Stimulated activated CD8-positive, alpha-beta memory T cell treated with anti-CD3 and anti-CD28 coated beads, Interleukin-12 subunit alpha, Interleukin-12 subunit beta, amount 100 ng/mL, for 24 hours (primary cell): ENCODE data around the gene HOXD8.

Experiments used
- DNase-seq: peaks from one replicate; pipeline ENCODE4 v3.0.0-alpha.2; 2020; ENCODE audit errors: extremely low read depth

The HOXD8 gene

DNA sequence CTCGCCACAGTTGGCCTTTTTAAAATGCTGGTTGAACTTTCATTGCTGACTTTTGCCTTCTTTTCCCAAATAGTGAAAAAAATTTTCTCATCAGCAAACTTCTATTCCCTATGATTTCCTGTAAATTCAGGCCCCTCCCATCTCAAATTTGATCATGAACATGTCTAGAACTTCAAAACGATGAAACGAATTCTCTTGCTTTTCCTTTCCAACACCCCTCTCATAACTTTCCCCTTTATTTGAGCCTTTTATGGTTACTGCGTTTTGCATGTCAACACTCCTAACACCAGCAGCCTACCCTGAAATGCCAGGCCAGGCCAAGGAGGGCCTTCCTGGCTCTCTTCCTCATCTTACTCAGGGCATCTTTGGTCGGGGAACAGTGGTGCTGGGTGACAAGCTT lies 38.6 kb upstream of the HOXD8 start:
- DNase-seq: no peak

DNA sequence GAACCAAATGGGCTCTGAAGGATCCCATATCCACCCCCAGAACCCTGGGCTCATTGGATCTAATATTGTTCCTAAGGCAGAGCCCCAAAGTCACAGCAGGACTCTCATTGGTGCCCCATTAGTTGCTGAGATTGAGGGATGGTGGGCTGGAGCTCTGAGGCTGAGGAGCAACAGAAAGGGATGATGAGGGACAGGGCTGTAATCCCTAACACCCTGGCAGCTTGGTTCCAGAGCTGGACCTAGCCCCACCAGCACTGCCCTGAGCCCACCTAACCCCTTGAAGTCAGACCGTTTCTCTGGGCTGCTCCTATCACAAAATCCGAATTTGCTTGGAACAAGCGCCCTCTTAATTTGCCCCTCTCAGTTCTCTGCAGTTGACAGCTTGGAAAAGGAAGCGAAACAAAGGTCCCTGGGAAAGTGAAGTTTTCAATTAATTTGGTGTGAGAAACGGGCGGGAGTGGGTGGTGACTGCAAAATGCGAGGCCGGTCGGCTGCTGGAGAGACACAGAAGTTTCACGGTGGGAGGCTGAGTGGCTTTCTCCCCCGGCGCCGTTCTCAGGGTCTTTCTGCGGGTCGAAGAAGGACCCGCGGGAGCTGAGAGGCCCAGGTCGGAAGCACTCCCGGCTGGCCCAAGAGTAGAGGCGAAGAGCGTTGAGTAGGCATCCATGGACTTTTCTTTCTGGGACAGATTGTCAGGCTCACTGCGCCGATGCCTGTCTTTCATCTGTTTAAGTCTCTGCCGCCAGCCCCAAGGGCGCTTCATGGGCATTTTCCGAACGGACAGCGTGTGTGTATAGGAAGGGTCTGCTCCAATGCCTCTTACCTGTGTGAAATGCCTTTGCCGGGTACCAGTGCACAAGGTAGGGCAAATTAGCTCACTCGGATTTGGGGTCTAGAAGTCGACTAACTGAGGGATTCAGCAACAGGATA lies 37.9 kb upstream of the HOXD8 start:
- no peak for DNase-seq

DNA sequence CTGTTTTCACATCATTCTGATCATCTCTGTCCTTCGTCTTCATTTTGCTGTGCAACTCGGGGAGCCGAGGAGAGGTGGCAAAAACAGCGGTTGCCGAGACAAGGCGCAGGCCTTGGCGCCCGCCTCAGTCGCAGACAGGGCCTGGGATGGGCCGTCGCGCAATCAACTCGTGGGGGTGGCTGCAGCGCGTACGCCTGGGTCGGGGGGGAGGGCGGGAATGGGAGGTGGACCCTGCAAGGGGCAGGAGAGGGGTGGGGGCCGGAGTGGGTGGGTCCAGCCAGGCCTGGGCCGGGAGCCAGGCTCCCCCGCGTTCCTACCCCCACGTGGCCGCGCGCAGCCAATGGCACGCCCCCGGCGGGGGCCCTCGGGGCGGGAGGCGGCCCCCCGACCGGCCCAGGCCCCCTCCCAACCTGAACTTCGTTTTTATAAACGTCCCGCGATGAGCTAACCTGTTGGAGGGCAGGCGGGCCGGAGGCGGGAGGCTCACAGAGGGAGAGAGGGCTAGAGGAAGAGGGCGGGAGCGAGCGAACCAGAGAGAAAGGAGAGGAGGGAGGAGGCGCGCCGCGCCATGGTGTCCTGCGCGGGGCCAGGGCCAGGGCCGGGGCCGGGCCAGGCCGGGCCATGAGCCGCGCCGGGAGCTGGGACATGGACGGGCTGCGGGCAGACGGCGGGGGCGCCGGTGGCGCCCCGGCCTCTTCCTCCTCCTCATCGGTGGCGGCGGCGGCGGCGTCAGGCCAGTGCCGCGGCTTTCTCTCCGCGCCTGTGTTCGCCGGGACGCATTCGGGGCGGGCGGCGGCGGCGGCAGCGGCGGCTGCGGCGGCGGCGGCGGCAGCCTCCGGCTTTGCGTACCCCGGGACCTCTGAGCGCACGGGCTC lies 37.0 kb upstream of the HOXD8 start, which contains the start of gene HOXD13:
TSS of gene HOXD13 (plus strand) at position 452 of the 875 bp plus-strand sequence. CDS start at position 622, 170 bp downstream.
- DNase-seq: no peak

DNA sequence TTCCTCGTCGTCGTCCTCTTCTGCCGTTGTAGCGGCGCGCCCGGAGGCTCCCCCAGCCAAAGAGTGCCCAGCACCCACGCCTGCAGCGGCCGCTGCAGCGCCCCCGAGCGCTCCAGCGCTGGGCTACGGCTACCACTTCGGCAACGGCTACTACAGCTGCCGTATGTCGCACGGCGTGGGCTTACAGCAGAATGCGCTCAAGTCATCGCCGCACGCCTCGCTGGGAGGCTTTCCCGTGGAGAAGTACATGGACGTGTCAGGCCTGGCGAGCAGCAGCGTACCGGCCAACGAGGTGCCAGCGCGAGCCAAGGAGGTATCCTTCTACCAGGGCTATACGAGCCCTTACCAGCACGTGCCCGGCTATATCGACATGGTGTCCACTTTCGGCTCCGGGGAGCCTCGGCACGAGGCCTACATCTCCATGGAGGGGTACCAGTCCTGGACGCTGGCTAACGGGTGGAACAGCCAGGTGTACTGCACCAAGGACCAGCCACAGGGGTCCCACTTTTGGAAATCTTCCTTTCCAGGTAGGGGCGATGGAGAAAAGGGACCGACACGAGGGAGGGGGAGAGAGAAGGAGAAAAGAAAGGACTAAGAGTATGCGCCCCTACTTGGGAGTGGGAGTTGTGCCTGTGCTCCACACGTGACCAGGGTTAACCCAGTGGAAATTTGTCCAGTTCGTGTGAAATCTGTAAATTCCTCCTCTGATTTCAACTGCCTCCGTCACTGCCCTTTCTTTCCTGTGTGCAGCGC lies 36.2 kb upstream of the HOXD8 start:
- no peak for DNase-seq

DNA sequence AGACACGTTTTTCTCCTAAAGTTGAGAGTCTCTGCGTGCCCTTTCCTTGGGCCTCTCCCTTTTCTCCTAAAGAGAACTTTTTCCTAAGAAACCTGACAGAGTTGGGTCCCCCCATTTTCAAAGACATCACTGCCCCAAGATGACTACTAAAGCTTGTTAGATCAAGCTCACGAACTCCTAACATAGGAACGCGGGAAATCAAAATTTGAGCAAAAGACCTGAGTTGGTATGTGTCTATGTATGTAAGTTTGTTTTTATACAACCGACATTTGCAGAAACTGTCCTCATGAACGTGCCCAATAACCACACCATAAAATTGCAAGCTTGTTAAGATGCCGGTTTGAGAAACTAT lies 35.6 kb upstream of the HOXD8 start:
- DNase-seq: no peak

DNA sequence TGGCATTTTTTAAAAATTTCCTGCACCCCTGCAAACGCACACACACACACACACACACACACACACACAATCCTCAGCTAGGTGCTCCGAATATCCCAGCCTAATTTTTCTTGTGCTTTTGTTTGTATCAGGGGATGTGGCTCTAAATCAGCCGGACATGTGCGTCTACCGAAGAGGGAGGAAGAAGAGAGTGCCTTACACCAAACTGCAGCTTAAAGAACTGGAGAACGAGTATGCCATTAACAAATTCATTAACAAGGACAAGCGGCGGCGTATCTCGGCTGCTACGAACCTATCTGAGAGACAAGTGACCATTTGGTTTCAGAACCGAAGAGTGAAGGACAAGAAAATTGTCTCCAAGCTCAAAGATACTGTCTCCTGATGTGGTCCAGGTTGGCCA lies 35.2 kb upstream of the HOXD8 start:
- DNase-seq: no peak

DNA sequence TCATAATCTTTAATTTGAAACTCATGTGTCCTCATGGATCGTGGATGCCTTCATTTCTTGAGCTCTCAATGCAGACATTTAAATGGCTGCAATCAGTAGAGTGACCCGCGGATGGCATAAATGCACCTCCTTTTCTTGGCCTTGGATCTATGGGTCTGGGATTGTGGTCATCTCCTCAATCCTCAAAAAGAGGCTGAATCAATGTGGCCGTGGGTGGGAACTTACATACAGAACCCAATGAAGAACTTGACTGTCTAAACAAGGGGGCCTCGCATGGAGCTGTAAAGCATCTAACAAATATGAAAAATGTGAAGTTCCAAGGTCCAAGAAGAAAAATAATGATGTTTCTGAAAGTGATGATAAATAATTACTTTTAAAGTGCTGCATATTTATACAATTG lies 34.1 kb upstream of the HOXD8 start:
- DNase-seq: no peak

DNA sequence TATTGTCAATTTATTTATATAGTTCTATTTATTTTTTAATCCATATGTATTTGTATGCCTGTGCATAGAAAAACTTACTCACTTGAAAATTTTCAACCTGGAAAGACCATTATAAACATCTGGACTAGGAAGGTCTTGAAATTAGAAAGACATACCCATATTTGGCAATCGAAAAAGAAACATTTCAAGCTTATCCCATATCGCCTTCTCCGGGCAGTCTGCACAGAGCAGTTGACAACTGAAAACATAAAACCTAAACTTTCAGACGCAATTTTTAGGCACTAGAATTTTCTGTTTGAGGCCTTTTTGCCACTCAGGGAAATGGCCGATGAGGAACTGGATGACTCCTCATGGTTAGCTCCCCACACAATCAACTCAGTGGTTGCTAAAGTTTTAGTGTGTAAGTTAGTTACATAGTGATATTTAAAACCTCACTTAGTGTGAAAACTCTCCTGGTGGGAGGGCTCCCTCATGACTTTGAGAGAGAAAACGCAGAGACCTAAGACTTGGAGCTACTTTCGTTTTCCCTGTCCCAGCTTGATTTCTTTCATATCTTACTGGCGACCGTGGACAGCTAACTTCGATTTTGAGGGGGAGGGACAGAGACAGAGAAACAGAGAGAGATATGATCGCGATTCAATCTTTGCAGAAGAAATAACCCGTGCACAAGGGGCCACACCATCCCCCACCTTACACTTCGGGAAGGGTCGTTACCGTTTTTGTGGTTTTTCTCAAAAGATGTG lies 33.1 kb upstream of the HOXD8 start:
- no peak for DNase-seq

DNA sequence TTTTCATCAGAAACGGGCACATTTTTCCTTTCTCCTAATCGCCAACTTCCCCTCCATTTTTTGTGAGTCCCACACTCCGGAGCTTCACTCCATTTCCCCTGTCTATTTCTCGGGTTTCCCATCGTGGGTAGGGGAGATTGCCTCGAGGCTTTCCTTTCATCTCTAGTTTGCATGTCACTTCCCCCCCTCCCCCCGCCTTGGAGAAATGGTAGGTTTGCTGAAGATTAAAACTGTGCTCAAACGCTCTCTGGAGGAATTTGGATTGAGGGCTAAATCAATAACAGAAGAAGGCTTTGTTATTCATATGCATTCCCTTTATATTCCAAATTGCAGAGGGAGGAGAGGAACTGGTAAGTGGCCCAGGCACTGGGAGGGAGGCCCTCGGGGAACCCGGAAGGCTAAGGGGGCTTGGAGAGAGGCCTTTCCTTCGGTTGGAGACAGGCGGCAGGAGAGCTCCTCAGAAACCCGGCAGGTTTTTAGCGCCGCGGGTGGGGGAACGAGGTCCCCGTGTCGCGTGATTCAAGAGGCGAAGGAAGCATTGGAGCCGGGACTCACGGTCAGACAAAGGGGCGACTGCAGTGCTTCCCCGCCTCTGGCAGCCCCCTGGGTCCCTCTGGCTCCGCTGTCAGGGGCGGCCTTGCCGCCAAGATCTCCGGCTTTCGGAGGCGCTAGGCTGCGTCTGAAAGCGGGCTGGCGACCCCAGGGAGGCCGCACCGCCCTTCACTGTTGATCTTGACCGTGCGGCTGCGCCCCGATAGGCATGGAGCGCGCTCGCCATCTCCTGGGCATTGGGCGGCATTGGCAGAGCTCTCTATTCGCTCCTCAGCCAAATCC lies 32.3 kb upstream of the HOXD8 start:
- no peak for DNase-seq

DNA sequence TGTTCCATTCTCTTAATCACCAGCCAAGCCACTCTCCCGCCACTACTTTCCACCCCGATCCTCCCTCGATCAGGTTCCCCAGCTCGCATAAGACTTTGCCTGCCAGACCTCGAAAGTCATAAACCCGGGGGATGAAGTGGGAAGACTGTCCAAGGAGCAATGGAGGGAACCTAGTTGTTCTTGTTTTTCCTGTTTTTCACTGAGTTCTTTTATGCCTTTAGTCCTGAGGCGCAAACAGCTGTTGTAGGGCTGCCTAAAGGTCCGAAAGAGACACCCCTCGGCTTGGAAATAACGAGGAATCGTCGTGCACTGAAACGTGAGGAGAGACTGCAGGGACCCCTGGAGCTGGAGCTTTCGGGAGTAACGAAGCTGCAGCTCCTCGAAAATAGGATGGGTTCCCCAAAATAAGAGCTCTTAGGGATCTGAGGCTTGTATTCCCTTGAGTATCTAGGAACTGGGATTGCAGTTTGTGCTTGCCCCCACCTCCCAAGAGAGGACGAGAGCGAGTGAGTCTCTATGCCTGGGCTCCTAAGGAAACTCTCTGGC lies 31.6 kb upstream of the HOXD8 start:
- no peak for DNase-seq

DNA sequence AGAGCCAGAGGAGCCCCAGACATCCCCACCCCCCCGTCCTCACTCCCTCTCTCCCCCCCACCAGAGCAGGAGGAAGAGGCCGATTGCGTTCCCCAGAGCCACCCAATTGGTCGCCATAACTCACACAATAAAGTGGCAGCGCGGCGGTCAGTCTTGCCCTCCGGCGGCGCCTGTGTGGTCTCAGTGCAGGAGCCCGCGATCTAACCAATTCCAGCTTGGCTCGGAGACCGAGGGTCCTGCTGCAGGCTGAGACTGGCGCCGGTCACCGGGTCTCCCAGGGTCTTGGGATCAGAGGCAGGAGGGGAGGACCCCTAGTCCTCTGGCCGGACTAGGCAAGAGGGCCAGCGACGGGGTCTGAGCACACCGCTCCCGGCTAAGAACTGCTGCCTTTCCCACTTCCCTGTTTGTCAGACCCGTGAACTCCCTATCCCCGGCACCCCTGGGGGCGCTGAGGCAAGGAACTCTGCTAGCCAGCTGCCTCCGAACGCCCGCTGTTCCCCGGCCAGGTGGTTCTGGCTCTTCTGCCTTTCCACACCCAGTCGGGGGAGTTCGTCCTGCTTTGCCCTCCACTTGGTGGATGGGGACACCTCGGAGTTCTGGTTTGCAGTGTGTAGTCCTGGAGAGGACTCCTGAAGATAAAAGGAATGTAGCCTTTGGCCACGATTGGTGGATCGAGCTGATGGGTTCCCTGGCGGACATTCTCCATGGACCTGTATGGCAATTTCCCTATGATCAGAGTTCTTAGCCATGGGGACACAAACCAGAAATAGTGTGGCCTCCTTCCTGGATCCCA lies 30.9 kb upstream of the HOXD8 start:
- DNase-seq: no peak

DNA sequence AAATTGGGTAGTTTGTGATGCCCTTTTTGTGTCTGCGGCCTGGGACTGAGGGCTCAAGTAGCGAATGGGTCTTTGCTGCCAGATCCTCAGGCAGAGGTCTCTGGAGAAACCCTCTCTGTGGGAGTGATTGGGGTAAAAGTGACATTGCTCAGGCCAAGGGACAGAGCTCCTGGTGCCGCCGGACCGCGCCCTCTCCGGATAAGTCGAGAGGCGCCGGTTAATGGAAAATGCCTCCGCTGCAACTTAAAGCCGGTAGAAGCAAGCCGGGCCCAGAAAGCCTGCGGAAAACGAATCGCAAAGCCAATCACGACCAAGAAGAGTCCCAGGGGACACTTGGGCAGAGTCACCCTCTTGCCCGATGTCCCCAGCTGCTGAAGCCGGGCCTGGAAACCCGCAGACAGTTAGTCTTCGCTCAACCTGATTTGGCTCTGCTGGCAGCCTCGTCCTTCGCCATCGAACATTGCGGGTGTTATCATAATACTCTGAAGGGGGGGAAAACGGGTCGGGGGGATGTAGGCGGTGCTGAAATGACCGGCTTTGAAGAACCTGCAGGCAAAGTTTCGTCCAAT lies 30.3 kb upstream of the HOXD8 start:
- DNase-seq: no peak

DNA sequence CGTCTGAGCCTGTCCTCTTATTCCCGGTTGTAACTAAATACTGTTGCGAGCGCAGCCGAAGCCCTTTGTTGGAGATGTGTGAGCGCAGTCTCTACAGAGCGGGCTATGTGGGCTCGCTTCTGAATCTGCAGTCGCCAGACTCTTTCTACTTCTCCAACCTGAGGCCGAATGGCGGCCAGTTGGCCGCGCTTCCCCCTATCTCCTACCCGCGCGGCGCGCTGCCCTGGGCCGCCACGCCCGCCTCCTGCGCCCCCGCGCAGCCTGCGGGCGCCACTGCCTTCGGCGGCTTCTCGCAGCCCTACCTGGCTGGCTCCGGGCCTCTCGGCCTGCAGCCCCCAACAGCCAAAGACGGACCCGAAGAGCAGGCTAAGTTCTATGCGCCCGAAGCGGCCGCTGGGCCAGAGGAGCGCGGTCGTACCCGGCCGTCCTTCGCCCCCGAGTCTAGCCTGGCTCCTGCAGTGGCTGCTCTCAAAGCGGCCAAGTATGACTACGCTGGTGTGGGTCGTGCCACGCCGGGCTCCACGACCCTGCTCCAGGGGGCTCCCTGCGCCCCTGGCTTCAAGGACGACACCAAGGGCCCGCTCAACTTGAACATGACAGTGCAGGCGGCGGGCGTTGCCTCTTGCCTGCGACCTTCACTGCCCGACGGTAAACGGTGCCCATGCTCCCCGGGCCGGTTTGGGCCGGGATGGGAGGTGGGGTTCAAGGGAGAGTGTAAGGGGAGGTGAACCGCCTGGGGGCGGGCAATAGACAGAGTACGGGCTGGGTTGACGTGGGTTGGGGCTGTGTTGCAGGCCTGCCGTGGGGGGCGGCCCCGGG lies 29.6 kb upstream of the HOXD8 start, which contains the start of gene HOXD12:
TSS of gene HOXD12 (plus strand) at position 68 of the 819 bp plus-strand sequence. CDS start at position 75, 7 bp downstream.
- no peak for DNase-seq

DNA sequence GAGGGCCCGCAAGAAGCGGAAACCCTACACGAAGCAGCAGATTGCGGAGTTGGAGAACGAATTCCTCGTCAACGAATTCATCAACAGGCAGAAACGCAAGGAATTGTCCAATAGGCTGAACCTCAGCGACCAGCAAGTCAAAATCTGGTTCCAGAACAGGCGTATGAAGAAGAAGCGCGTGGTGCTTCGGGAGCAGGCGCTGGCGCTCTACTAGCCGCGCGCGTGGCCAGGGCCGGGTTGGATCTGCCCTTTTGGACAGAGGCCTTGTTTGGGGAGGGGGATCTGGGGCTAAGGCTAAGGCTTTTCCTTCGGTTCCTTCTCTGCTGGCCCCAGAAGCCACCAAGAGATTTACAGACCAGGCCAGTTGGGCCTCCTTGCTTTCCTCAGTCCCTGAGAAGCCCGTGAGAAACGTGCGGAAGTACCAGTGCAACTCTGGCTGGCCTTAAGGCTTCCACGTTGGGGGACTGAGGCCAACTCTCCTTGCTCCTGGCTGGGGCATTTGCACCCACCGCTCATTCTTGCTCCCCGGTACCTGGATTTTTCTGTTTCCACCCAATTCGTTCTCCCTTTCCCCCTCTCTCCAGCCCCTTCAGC lies 28.9 kb upstream of the HOXD8 start:
- DNase-seq: no peak

DNA sequence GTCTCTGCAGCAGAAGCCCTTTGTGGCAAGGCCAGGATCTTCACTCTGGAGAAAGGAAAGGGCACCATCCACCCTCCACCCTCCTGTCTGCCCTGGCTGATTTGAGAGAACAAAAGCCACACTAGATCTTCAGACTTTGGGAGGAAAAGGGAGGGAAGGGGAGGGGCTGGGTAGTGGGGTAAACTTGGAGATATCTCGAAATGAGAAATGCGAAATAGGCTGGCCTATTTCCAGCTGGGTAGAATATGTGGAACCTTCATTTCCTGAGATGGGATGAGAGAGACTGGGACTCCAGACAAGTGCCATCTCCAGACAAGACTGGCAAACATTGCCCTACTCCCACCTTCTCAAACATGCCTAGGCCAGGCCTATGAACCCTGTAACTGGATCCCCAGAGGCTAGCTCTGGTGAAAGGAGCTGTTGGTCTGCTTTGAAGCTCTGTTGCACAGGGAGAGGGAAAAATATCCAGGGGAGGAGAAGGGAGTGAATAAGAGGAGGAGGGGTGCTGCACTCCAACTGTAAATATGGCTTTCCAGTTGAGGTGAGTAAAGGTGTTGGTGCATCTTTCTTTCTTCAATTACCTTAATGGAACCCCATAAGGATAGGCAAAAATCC lies 28.2 kb upstream of the HOXD8 start:
- DNase-seq: no peak

DNA sequence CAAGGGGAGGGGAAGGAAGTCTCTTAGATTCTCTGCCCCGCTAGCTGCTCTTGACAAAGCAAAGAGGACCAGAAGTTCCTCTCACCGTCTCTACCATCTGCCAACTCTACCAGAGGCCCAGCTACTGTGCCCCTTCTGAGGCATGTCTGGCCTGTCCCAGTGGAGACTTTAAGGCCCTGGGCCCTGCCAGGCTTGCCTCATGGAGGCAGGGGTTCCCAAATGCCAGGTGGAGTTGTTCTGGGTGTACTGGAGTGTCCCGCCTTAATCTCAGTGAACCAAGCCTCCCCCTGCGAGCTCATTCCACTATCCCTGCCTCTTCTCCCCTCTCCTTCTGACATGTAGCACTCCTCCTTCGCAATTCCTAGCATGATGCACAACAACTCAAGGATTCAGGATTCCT lies 27.7 kb upstream of the HOXD8 start:
- no peak for DNase-seq

DNA sequence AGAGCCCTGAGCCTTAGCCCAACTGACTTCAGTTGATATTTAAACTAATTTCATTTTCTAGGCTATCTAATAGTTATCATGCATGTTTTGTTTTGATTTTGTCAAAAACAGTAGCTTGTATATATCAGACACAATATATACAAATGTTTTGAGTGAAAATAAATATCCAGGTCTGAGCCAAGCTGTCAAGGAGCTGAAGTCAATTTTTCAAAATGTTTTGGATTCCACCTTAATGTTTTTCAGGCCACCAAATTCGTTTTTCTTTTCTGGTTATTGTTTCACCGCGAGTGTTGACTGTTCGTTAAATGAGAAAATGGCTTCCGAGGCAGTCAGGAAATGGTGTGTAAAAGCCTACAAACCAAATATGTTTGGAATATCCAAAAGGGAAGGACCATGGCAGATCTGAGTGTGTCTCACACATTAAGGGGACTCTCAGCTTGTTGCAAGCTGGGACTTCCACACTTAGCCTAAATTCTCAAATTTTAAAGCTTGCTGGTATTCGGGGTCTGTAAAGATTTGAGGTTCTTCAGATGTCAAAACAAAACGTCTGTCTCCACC lies 27.1 kb upstream of the HOXD8 start:
- no peak for DNase-seq
